Right atrium auricular region (tissue), 2 donors: ENCODE measurements around the gene ZBTB48. TPM values are rescaled to one million over a fixed set of nuclear protein-coding genes. Genes with fewer than 3 reads are reported as not detected.
A peak's percentile ranks its signal among the peaks of the same experiment; 100 is the strongest.

Source experiments
- DNase-seq: peaks from one replicate; pipeline ENCODE4 v3.0.0-alpha.2; 2019; ENCODE audit warnings: low spot score
- H3K27ac ChIP-seq, 2 donors: fragments of 200-600 bp; sonication (generic); 1 replicate in 1 of 2; 2 replicates in 1 of 2; pipeline ENCODE4 v1.5.1; 2016 to 2019
- H3K27me3 ChIP-seq, 2 donors: fragments of 200-600 bp; sonication (generic); one replicate each; pipeline versions ENCODE4 v1.5.1 to v1.6.0; 2017 to 2019
- H3K36me3 ChIP-seq: fragments of 200-600 bp; sonication (generic); one replicate; pipeline ENCODE4 v1.5.1; 2016
- H3K4me1 ChIP-seq, 2 donors: fragments of 200-600 bp; sonication (generic); one replicate each; pipeline versions ENCODE4 v1.5.1 to v1.6.0; 2017 to 2019
- H3K4me3 ChIP-seq, 2 donors: fragments of 200-600 bp; sonication (generic); 1 replicate in 1 of 2; 2 replicates in 1 of 2; pipeline ENCODE4 v1.5.1; 2017 to 2019; ENCODE audit warnings: mild to moderate bottlenecking in 1 of 2, moderate library complexity in 1 of 2
- H3K9me3 ChIP-seq, 2 donors: fragments of 200-600 bp; sonication (generic); one replicate each; pipeline ENCODE4 v1.5.1; 2019
- total RNA-seq, 2 donors: library from RNA; depleted of rRNA; stranded (reverse); fragments of >200 nt; gene quantifications; one replicate each; pipeline ENCODE4 v1.1.0, GENCODE V29; 2016
- TF ChIP-seq, protein P1 (sequence below), 2 donors: fragments of 200-600 bp; sonication (generic); IDR thresholded peaks; one replicate each; pipeline ENCODE4 v1.5.1; 2019; ENCODE audit warnings: antibody characterized with exemption in 2 of 2

ZBTB48 gene
- total RNA-seq, 2 donors from 2014 or later = 4.0 to 9.0 TPM

- Histone ChIP-seq H3K36me3 (peaks cover 86% of the 10 kb centered on the region), H3K27me3 (no peaks in the 10 kb centered on the region), H3K27ac (peak overlapping the region; percentile 16 to 50), H3K4me1 (peaks cover 0 to 69% of the 10 kb centered on the region in 2 donors), H3K4me3 (no peak overlapping the region), H3K9me3 (no peaks in the 10 kb centered on the region)
- no peak for DNase-seq
- TF ChIP-seq, protein P1, sequence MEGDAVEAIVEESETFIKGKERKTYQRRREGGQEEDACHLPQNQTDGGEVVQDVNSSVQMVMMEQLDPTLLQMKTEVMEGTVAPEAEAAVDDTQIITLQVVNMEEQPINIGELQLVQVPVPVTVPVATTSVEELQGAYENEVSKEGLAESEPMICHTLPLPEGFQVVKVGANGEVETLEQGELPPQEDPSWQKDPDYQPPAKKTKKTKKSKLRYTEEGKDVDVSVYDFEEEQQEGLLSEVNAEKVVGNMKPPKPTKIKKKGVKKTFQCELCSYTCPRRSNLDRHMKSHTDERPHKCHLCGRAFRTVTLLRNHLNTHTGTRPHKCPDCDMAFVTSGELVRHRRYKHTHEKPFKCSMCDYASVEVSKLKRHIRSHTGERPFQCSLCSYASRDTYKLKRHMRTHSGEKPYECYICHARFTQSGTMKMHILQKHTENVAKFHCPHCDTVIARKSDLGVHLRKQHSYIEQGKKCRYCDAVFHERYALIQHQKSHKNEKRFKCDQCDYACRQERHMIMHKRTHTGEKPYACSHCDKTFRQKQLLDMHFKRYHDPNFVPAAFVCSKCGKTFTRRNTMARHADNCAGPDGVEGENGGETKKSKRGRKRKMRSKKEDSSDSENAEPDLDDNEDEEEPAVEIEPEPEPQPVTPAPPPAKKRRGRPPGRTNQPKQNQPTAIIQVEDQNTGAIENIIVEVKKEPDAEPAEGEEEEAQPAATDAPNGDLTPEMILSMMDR (IDR thresholded peaks at IDR 0.05) = no peak
Measured at GRCh38 chr1:6591644-6592043, 11.8 kb downstream of the ZBTB48 start.

DNA sequence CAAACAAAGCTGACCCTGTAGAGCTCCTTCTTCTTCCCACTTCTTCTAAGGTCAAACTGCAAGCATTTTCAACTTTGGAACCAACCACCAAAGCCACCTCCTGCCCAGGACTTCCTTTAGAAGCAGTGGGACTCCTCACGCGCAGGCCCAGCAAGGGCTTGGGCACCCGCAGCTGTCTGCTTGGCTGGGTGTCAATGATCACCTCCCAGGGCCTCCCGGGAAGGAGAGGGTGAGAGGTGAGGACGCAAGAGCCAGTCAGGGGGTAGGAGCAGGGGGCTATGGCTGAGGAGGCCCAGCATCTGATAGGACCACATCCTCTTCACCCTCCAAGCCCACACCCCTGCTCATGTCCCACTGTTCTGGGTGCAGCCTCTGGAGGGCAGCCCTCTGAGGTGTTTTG lies 12.6 kb downstream of the ZBTB48 start:
- Histone ChIP-seq H3K9me3 (no peaks in the 10 kb centered on the region), H3K27ac (peak overlapping the region; percentile 16 to 50), H3K27me3 (no peaks in the 10 kb centered on the region), H3K4me1 (peaks cover 0 to 69% of the 10 kb centered on the region in 2 donors), H3K36me3 (peaks cover 94% of the 10 kb centered on the region), H3K4me3 (no peak overlapping the region)
- no peak for DNase-seq
- TF ChIP-seq, protein P1 (IDR thresholded peaks at IDR 0.05) = no peak

DNA sequence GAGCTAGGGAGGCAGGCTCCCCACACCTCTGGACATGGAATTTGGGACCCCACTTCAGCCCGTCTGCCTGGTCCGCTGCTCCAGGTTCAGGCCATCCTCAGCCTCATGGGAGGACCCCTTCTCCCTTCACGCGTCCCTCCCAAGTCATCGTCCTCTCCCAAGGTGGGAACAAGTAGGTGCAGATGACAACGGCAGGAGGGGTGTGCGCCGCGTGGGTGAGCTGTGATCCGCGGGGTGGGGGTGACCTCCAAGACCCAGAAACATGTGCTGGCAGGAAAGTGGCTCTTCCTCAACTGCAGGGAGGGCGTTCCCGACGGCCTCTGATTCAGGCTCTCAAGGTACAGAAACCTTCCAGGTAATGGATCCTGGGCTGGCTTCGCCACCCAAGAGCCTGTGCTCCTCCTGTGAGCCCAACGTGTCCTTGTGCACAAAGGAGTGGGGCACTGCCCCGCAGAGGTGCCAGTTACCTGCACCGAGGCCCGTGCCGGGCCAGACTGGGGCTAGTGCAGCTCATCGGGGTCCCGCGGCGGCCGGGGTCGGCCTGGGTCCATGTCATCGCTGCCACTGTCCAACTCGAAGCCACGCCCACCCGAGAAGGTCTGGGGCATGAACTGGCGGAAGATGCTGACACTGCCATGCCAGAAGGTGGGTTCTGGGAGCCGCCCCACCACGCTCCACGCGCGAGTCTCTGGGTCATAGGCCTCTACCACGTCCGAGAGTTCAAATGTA lies 13.2 kb downstream of the ZBTB48 start:
- Histone ChIP-seq H3K27me3 (no peaks in the 10 kb centered on the region), H3K4me1 (peaks cover 0 to 69% of the 10 kb centered on the region in 2 donors), H3K4me3 (no peak overlapping the region), H3K9me3 (no peaks in the 10 kb centered on the region), H3K36me3 (peaks cover 98% of the 10 kb centered on the region), H3K27ac (peak overlapping the region; percentile 16 to 50)
- no peak for DNase-seq
- TF ChIP-seq, protein P1 (IDR thresholded peaks at IDR 0.05) = no peak

- H3K4me1 ChIP-seq = peaks cover 0 to 69% of the 10 kb centered on the region in 2 donors
Measured at GRCh38 chr1:6593810-6594209, 14.0 kb downstream of the ZBTB48 start.

DNA sequence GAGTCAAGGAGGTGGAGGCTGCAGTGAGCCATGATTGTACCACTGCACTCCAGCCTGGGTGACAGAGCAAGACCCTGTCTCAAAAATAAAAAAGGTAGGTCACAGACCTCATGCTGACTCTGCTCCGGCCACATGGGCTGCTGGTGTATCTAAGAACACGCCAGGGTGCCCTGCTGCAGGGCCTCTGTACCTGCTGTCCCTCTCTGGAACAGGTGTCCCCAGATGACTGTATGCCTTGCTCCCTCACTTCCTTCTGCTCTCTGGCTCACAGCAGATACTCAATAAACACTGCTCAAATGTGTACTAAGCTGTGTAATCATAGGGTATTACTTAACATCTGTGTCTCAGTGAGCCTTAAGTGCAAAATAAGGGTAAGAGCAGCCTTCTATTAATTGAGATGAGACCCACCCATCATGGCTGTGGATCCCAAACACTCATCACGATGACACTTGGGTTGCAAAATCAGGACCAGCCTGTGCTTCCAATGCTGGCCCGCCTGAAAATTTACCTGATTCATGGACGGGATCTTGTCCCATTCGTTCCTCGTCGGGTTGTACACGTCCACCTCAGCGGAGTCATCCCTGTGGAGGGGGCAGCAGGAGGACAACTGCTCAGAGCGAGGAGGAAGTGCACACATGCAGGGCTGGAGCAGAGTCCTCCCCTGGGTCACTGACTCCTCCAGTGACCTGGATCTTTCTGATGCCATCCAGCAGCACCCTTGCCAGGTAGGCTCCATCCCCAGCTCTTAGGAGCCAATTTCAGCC lies 15.4 kb downstream of the ZBTB48 start:
- no peak overlapping the region for H3K27ac ChIP-seq
- no peak overlapping the region for H3K4me3 ChIP-seq
- no peaks in the 10 kb centered on the region for H3K27me3 ChIP-seq
- H3K4me1 ChIP-seq = peaks cover 0 to 71% of the 10 kb centered on the region in 2 donors
- no peaks in the 10 kb centered on the region for H3K9me3 ChIP-seq
- no peak for DNase-seq
- TF ChIP-seq, protein P1 (IDR thresholded peaks at IDR 0.05) = no peak
- H3K36me3 ChIP-seq = peaks cover 90% of the 10 kb centered on the region

More at GRCh38 chr1:6593810-6594209, 14.0 kb downstream of the ZBTB48 start:
- Histone ChIP-seq H3K4me3 (no peak overlapping the region), H3K9me3 (no peaks in the 10 kb centered on the region), H3K36me3 (peaks cover 98% of the 10 kb centered on the region), H3K27me3 (no peaks in the 10 kb centered on the region), H3K27ac (no peak overlapping the region)
- TF ChIP-seq, protein P1 (IDR thresholded peaks at IDR 0.05) = no peak
- DNase-seq = no peak
